WERI-Rb-1 (cell line): Measurements from ENCODE around the gene BLOC1S4.
"Not testable (repeated sequence)": the region's sequence is repeated elsewhere in the genome, so short reads cannot be mapped to it uniquely, and the experiment has no call there.

Experiments used
- DNase-seq: peaks from one replicate; pipeline ENCODE4 v3.0.0-alpha.2; 2020
- H3K27ac ChIP-seq: fragments of 250-450 bp; sonication (Bioruptor Pico); 2 replicates; pipeline ENCODE4 v1.5.1; 2020; ENCODE audit warnings: mild to moderate bottlenecking, moderate library complexity
- H3K27me3 ChIP-seq: fragments of 250-450 bp; sonication (Bioruptor Pico); 2 replicates; pipeline ENCODE4 v1.5.1; 2021; ENCODE audit warnings: mild to moderate bottlenecking, low read depth, moderate library complexity; ENCODE audit not compliant: insufficient read depth, severe bottlenecking
- H3K36me3 ChIP-seq: fragments of 250-450 bp; sonication (Bioruptor Pico); 2 replicates; pipeline ENCODE4 v1.5.1; 2020; ENCODE audit warnings: mild to moderate bottlenecking, moderate library complexity
- H3K4me3 ChIP-seq: 2 replicates; pipeline ENCODE4 v1.5.1; 2011; ENCODE audit warnings: low read depth, mild to moderate bottlenecking, control low read depth, low read length
- H3K9me3 ChIP-seq: fragments of 250-450 bp; sonication (Bioruptor Pico); 2 replicates; pipeline ENCODE4 v1.5.1; 2021; ENCODE audit warnings: mild to moderate bottlenecking, moderate library complexity; ENCODE audit not compliant: severe bottlenecking
- TF ChIP-seq, protein P1 (sequence below): IDR thresholded peaks from 2 replicates; pipeline ENCODE4 v1.5.1; 2011; ENCODE audit warnings: low read depth, mild to moderate bottlenecking, control low read depth, inconsistent platforms, low read length

The BLOC1S4 gene

GRCh38 chr4:6724421-6725111 lies 8.6 kb downstream of the BLOC1S4 start:
- H3K9me3 ChIP-seq: no peaks in the 10 kb centered on the region
- H3K4me3 ChIP-seq: no peak overlapping the region
- no peaks in the 10 kb centered on the region for H3K27me3 ChIP-seq
- H3K27ac ChIP-seq: no peak overlapping the region
- DNase-seq: no peak
- H3K36me3 ChIP-seq: no peaks in the 10 kb centered on the region
- TF ChIP-seq, protein P1, sequence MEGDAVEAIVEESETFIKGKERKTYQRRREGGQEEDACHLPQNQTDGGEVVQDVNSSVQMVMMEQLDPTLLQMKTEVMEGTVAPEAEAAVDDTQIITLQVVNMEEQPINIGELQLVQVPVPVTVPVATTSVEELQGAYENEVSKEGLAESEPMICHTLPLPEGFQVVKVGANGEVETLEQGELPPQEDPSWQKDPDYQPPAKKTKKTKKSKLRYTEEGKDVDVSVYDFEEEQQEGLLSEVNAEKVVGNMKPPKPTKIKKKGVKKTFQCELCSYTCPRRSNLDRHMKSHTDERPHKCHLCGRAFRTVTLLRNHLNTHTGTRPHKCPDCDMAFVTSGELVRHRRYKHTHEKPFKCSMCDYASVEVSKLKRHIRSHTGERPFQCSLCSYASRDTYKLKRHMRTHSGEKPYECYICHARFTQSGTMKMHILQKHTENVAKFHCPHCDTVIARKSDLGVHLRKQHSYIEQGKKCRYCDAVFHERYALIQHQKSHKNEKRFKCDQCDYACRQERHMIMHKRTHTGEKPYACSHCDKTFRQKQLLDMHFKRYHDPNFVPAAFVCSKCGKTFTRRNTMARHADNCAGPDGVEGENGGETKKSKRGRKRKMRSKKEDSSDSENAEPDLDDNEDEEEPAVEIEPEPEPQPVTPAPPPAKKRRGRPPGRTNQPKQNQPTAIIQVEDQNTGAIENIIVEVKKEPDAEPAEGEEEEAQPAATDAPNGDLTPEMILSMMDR: no peak

DNA sequence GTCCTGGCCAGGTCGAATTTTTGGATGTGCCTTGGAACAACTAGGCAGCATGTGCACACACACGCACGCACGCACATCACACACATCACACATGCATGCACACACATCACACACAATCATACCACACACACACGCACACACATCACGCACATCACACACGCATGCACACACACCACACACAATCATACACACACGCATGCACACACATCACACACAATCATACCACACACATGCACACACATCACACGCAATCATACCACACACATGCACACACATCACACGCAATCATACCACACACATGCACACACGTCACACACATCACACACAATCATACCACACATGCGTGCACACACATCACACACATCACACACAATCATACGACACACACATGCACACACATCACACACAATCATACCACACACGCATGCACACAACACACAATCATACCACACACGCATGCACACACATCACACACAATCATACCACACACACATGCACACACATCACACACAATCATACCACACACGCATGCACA lies 9.5 kb downstream of the BLOC1S4 start:
- H3K27ac ChIP-seq, DNase-seq, H3K36me3 ChIP-seq, H3K9me3 ChIP-seq, H3K4me3 ChIP-seq, H3K27me3 ChIP-seq: not testable (repeated sequence)

GRCh38 chr4:6727081-6727942 lies 11.3 kb downstream of the BLOC1S4 start:
- no peaks in the 10 kb centered on the region for H3K9me3 ChIP-seq
- no peaks in the 10 kb centered on the region for H3K36me3 ChIP-seq
- H3K4me3 ChIP-seq: no peak overlapping the region
- DNase-seq: no peak
- no peak overlapping the region for H3K27ac ChIP-seq
- H3K27me3 ChIP-seq: no peaks in the 10 kb centered on the region
- TF ChIP-seq, protein P1: no peak

GRCh38 chr4:6727943-6728250 lies 11.9 kb downstream of the BLOC1S4 start:
- Histone ChIP-seq H3K4me3 (no peak overlapping the region), H3K27me3 (no peaks in the 10 kb centered on the region), H3K9me3 (no peaks in the 10 kb centered on the region), H3K27ac (no peak overlapping the region), H3K36me3 (no peaks in the 10 kb centered on the region)
- TF ChIP-seq, protein P1: no peak
- DNase-seq: no peak

GRCh38 chr4:6728320-6729029 lies 12.5 kb downstream of the BLOC1S4 start:
- DNase-seq: no peak
- H3K36me3 ChIP-seq: no peaks in the 10 kb centered on the region
- H3K27ac ChIP-seq: no peak overlapping the region
- no peaks in the 10 kb centered on the region for H3K27me3 ChIP-seq
- TF ChIP-seq, protein P1: no peak
- H3K4me3 ChIP-seq: no peak overlapping the region
- H3K9me3 ChIP-seq: no peaks in the 10 kb centered on the region
